Uterus (tissue), 4 donors: ENCODE data around the gene CPTP. TPM values are rescaled to one million over a fixed set of nuclear protein-coding genes. Genes with fewer than 3 reads are reported as not detected.

ENCODE experiments used
- DNase-seq, 2 donors: peaks; one replicate each; pipeline ENCODE4 v3.0.0-alpha.2; 2019 to 2020
- H3K27ac ChIP-seq, 2 donors: fragments of 200-600 bp; sonication (generic); 1 replicate in 1 of 2; 2 replicates in 1 of 2; pipeline ENCODE4 v1.5.1; 2016 to 2018
- H3K27me3 ChIP-seq, 2 donors: fragments of 200-600 bp; sonication (generic); one replicate each; pipeline ENCODE4 v1.5.1; 2018 to 2019; ENCODE audit warnings: control low read depth in 1 of 2
- H3K36me3 ChIP-seq, 2 donors: fragments of 200-600 bp; sonication (generic); one replicate each; pipeline ENCODE4 v1.5.1; 2019; ENCODE audit warnings: control low read depth in 1 of 2
- H3K4me1 ChIP-seq, 2 donors: fragments of 200-600 bp; sonication (generic); one replicate each; pipeline ENCODE4 v1.5.1; 2018 to 2019; ENCODE audit warnings: control low read depth in 1 of 2
- H3K4me3 ChIP-seq, 2 donors: fragments of 200-600 bp; sonication (generic); 1 replicate in 1 of 2; 2 replicates in 1 of 2; pipeline ENCODE4 v1.5.1; 2018 to 2019; ENCODE audit warnings: mild to moderate bottlenecking in 1 of 2
- H3K9me3 ChIP-seq, 2 donors: fragments of 200-600 bp; sonication (generic); one replicate each; pipeline ENCODE4 v1.5.1; 2019; ENCODE audit warnings: control low read depth in 1 of 2
- POLR2A ChIP-seq, 2 donors: fragments of 450-650 bp; IDR thresholded peaks; one replicate each; pipeline ENCODE4 v1.6.1; 2016; ENCODE audit warnings: antibody characterized with exemption in 2 of 2, mild to moderate bottlenecking in 1 of 2, moderate library complexity in 1 of 2
- intact Hi-C: fragments of 100-400 bp; cut with DNase I; formaldehyde crosslinking; loops from one replicate; pipeline ENCODE4 v1.15.1; 2023; ENCODE audit warnings: low total_unique reads
- total RNA-seq, 4 donors: library from RNA; depleted of rRNA in 3 of 4; stranded (reverse); fragments of >200 nt in 3 of 4; gene quantifications; one replicate each; pipeline versions ENCODE4 v1.1.0 to v1.2.4, GENCODE V29; 2014 to 2023
- TF ChIP-seq, protein P1 (sequence below), 4 experiments: fragments of 200-600 bp in 2 of 4; fragments of 450-650 bp in 2 of 4; sonication (generic) in 2 of 4; IDR thresholded peaks; one replicate each; pipeline ENCODE4 v1.5.1; 2016 to 2019; ENCODE audit warnings: antibody characterized with exemption in 4 of 4, mild to moderate bottlenecking in 2 of 4, moderate library complexity in 1 of 4
- donor health status: DM: yes; HTN: yes; CAD: no.

Gene CPTP
- total RNA-seq, 4 donors from 2014 or later: 3.5 to 23.9 (median 16.4) TPM

DNA sequence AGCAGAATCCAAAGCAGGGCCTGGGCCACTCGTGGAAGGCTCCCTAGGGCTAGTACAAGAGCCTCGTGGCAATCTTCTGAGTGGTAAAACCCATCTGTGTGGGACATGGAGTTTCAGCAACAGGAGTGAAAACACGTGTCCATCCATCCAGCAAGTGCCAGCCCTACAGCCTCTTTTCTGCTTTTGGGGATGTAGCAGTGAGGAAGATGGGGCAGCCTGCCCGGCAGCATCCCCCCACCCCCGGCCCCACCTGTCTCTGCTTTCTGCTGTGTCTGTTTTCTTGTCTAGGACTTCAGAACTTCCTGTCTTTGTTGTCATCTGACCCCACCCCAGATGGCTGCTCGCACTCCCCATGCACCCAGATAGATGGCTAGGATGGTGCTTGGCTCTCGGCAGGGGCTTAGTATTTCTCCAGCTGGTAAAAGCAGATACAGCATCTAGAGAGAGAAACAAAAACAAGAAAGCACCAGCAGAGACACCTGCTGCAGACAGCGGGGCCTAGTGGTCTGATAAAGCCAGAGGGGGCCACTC, 1.5 kb downstream of the CPTP start:
- H3K27me3 ChIP-seq: no peaks in the 10 kb centered on the region
- TF ChIP-seq, protein P1, sequence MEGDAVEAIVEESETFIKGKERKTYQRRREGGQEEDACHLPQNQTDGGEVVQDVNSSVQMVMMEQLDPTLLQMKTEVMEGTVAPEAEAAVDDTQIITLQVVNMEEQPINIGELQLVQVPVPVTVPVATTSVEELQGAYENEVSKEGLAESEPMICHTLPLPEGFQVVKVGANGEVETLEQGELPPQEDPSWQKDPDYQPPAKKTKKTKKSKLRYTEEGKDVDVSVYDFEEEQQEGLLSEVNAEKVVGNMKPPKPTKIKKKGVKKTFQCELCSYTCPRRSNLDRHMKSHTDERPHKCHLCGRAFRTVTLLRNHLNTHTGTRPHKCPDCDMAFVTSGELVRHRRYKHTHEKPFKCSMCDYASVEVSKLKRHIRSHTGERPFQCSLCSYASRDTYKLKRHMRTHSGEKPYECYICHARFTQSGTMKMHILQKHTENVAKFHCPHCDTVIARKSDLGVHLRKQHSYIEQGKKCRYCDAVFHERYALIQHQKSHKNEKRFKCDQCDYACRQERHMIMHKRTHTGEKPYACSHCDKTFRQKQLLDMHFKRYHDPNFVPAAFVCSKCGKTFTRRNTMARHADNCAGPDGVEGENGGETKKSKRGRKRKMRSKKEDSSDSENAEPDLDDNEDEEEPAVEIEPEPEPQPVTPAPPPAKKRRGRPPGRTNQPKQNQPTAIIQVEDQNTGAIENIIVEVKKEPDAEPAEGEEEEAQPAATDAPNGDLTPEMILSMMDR (IDR thresholded peaks at IDR 0.05): no peak
- no peak for TF ChIP-seq POLR2A (IDR thresholded peaks at IDR 0.05)
- H3K27ac ChIP-seq: no peak overlapping the region
- no peak for DNase-seq
- no peaks in the 10 kb centered on the region for H3K36me3 ChIP-seq
- H3K4me1 ChIP-seq: peaks cover 8 to 39% of the 10 kb centered on the region in 2 donors
- H3K4me3 ChIP-seq: no peak overlapping the region
- H3K9me3 ChIP-seq: no peaks in the 10 kb centered on the region
- intact Hi-C loops: no loop called here

DNA sequence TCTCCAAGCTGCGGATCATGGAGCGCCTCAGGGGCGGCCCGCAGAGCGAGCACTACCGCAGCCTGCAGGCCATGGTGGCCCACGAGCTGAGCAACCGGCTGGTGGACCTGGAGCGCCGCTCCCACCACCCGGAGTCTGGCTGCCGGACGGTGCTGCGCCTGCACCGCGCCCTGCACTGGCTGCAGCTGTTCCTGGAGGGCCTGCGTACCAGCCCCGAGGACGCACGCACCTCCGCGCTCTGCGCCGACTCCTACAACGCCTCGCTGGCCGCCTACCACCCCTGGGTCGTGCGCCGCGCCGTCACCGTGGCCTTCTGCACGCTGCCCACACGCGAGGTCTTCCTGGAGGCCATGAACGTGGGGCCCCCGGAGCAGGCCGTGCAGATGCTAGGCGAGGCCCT, 2.7 kb downstream of the CPTP start:
- Histone ChIP-seq H3K27me3 (no peaks in the 10 kb centered on the region), H3K9me3 (no peaks in the 10 kb centered on the region), H3K4me1 (peaks cover 8 to 31% of the 10 kb centered on the region in 2 donors), H3K36me3 (no peaks in the 10 kb centered on the region), H3K4me3 (no peak overlapping the region), H3K27ac (no peak overlapping the region)
- no peak for DNase-seq
- no peak for TF ChIP-seq POLR2A (IDR thresholded peaks at IDR 0.05)
- TF ChIP-seq, protein P1 (IDR thresholded peaks at IDR 0.05): no peak
- intact Hi-C loops: no loop called here

DNA sequence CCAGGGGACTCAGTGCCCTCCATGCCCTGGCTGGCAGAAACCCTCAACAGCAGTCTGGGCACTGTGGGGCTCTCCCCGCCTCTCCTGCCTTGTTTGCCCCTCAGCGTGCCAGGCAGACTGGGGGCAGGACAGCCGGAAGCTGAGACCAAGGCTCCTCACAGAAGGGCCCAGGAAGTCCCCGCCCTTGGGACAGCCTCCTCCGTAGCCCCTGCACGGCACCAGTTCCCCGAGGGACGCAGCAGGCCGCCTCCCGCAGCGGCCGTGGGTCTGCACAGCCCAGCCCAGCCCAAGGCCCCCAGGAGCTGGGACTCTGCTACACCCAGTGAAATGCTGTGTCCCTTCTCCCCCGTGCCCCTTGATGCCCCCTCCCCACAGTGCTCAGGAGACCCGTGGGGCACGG, 3.7 kb downstream of the CPTP start:
- no peak overlapping the region for H3K27ac ChIP-seq
- no peak for TF ChIP-seq POLR2A (IDR thresholded peaks at IDR 0.05)
- TF ChIP-seq, protein P1 (IDR thresholded peaks at IDR 0.05): no peak
- DNase-seq: no peak
- no peaks in the 10 kb centered on the region for H3K27me3 ChIP-seq
- H3K4me3 ChIP-seq: no peak overlapping the region
- H3K36me3 ChIP-seq: no peaks in the 10 kb centered on the region
- no peaks in the 10 kb centered on the region for H3K9me3 ChIP-seq
- peaks cover 2 to 21% of the 10 kb centered on the region in 2 donors for H3K4me1 ChIP-seq
- intact Hi-C loops: no loop called here

DNA sequence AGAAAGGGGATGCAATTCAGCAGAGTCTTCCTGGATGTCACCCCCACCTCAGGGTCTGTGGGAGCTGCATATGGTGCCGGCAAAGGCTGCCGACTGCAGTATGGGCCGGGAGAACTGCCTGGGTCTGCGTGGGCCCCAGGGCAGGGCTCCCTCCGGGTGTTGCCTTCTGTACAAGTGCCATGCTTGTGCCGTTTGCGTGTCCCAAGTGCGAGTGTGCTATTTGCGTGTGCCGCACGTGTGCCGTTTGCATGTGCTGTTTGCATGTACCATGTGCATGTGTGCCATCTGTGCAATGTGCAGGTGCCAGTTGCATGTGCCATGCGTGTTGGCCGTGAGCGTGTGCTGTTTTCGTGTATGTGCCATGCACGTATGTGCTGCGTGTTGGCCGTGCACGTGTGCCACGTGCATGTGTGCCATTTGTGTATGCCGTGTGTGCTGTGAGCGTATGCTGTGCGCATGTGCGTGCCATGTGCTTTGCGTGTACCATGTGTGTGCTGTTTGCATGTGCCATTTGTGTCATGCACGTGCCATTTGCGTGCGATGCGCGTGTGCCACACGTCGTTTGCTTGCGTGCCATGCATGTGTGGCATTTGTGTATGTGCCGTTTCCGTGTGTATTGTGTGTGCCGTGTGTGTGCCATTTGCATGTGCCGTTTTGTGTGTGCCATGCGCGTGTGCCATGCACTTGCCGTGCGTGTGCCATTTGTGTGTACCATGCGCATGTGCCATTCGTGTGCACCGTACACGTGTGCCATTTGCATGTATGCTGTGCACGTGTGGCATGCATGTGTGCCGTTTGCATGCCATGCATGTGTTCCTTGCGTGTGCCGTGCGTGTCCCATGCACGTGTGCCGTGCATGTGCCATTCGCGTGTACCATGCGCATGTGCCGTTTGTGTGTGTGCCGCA, 5.0 kb downstream of the CPTP start:
- H3K36me3 ChIP-seq: no peaks in the 10 kb centered on the region
- no peaks in the 10 kb centered on the region for H3K9me3 ChIP-seq
- TF ChIP-seq, protein P1 (IDR thresholded peaks at IDR 0.05): no peak
- no peak for TF ChIP-seq POLR2A (IDR thresholded peaks at IDR 0.05)
- intact Hi-C loops: no loop called here
- no peak overlapping the region for H3K27ac ChIP-seq
- H3K4me3 ChIP-seq: no peak overlapping the region
- peaks cover 0 to 17% of the 10 kb centered on the region in 2 donors for H3K4me1 ChIP-seq
- no peak for DNase-seq
- H3K27me3 ChIP-seq: no peaks in the 10 kb centered on the region

DNA sequence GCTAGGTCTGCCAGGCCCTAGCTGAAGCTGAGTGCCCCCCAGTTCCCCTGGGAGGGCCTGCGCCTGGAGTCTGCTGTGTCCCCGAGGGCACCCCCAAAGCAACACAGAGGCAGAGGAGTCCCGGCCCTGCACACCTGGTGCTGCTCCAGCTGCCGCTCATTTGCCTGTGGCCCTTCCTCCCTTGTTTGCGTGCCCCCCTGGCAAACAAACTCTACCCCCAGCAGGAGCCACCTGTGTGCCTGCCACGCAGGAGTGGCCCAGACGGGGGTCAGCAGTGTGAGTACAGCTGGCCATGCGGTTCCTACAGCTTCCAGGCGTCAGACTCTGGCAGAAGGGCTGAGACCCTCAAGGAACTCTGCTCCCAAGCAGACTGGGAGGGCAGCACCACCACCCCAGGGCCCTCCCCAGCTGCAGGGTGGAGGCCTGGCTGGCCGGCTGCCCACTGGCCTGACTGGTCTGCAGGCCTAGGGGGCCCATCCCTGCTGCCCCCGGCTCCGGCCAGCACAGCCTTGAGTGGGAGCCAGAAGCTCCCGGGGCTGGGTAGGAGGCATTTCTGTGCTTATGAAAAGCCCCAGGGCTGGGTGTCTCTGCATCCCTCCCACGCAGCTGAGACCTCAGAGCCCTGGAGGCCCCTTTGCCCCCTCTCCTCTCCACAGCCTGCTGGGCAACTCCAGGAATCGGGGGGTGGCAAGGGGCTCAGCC, 5.9 kb downstream of the CPTP start:
- no peak for DNase-seq
- Histone ChIP-seq H3K27me3 (no peaks in the 10 kb centered on the region), H3K36me3 (no peaks in the 10 kb centered on the region), H3K4me3 (no peak overlapping the region), H3K9me3 (no peaks in the 10 kb centered on the region), H3K4me1 (peaks cover 0 to 11% of the 10 kb centered on the region in 2 donors), H3K27ac (no peak overlapping the region)
- intact Hi-C loops: no loop called here
- no peak for TF ChIP-seq POLR2A (IDR thresholded peaks at IDR 0.05)
- TF ChIP-seq, protein P1 (IDR thresholded peaks at IDR 0.05): no peak
